Liver (tissue), 9 donors: ENCODE results near the gene MAGI1. TPM values are rescaled to one million over a fixed set of nuclear protein-coding genes. Genes with fewer than 3 reads are reported as not detected.

Experiments used
- DNase-seq: peaks from one replicate; pipeline ENCODE4 v3.0.0-alpha.2; 2017; ENCODE audit warnings: low spot score
- H3K27ac ChIP-seq, 2 donors: one replicate each; pipeline ENCODE4 v1.7.0; 2013; ENCODE audit warnings: inconsistent platforms in 2 of 2, low read length in 2 of 2, control low read depth in 1 of 2, low read depth in 1 of 2, mild to moderate bottlenecking in 1 of 2
- H3K27me3 ChIP-seq, 4 donors: one replicate each; pipeline versions ENCODE4 v1.6.1 to v1.7.0; 2013; ENCODE audit warnings: low read length in 3 of 4, inconsistent platforms in 1 of 4, mild to moderate bottlenecking in 1 of 4, moderate library complexity in 1 of 4; ENCODE audit not compliant: control insufficient read depth in 4 of 4, insufficient read depth in 4 of 4
- H3K36me3 ChIP-seq, 4 donors: one replicate each; pipeline versions ENCODE4 v1.6.1 to v1.7.0; 2013; ENCODE audit warnings: low read length in 3 of 4, mild to moderate bottlenecking in 3 of 4, low read depth in 1 of 4, moderate library complexity in 1 of 4; ENCODE audit not compliant: control insufficient read depth in 4 of 4, insufficient read depth in 3 of 4
- H3K4me1 ChIP-seq, 4 donors: one replicate each; pipeline versions ENCODE4 v1.6.1 to v1.7.0; 2013; ENCODE audit warnings: low read length in 3 of 4, mild to moderate bottlenecking in 3 of 4, moderate library complexity in 1 of 4; ENCODE audit not compliant: control insufficient read depth in 4 of 4, insufficient read depth in 4 of 4
- H3K4me3 ChIP-seq, 3 donors: one replicate each; pipeline versions ENCODE4 v1.6.1 to v1.7.0; 2013; ENCODE audit warnings: low read length in 3 of 3, control low read depth in 1 of 3, low read depth in 1 of 3, mild to moderate bottlenecking in 1 of 3
- H3K9ac ChIP-seq, 2 donors: one replicate each; pipeline ENCODE4 v1.7.0; 2013; ENCODE audit warnings: low read length in 2 of 2, mild to moderate bottlenecking in 2 of 2, moderate library complexity in 2 of 2, control low read depth in 1 of 2, low read depth in 1 of 2
- H3K9me3 ChIP-seq, 4 donors: one replicate each; pipeline versions ENCODE4 v1.6.1 to v1.7.0; 2013; ENCODE audit warnings: low read length in 3 of 4; ENCODE audit not compliant: control insufficient read depth in 4 of 4
- ATF3 ChIP-seq: IDR thresholded peaks from 2 replicates; pipeline ENCODE4 v1.6.1; 2016; ENCODE audit warnings: antibody characterized with exemption
- CTCF ChIP-seq: fragments of 150-350 bp; IDR thresholded peaks from 2 replicates; pipeline ENCODE4 v1.5.1; 2017; ENCODE audit warnings: improper control_type of control experiment, low read depth, low read length; ENCODE audit not compliant: missing input control
- FOXA1 ChIP-seq: IDR thresholded peaks from 2 replicates; pipeline ENCODE4 v1.6.1; 2016; ENCODE audit warnings: antibody characterized with exemption
- FOXA2 ChIP-seq: IDR thresholded peaks from 2 replicates; pipeline ENCODE4 v1.6.1; 2016; ENCODE audit warnings: antibody characterized with exemption
- HNF4A ChIP-seq, 2 donors: conservative IDR thresholded peaks; 2 replicates each; pipeline ENCODE4 v1.6.1; 2016; ENCODE audit warnings: antibody characterized with exemption in 2 of 2, mild to moderate bottlenecking in 2 of 2
- HNF4G ChIP-seq: IDR thresholded peaks from 2 replicates; pipeline ENCODE4 v1.6.1; 2016; ENCODE audit warnings: antibody characterized with exemption
- JUND ChIP-seq, 2 donors: IDR thresholded peaks; 2 replicates each; pipeline ENCODE4 v1.6.1; 2016; ENCODE audit warnings: antibody characterized with exemption in 2 of 2
- MAX ChIP-seq: IDR thresholded peaks from 2 replicates; pipeline ENCODE4 v1.6.1; 2016; ENCODE audit warnings: antibody characterized with exemption
- NR2F2 ChIP-seq: IDR thresholded peaks from 2 replicates; pipeline ENCODE4 v1.6.1; 2016; ENCODE audit warnings: antibody characterized with exemption
- REST ChIP-seq: IDR thresholded peaks from 2 replicates; pipeline ENCODE4 v1.6.1; 2016; ENCODE audit warnings: antibody characterized with exemption, mild to moderate bottlenecking
- RXRA ChIP-seq, 2 donors: IDR thresholded peaks; 2 replicates each; pipeline ENCODE4 v1.6.1; 2017 to 2018; ENCODE audit warnings: antibody characterized with exemption in 2 of 2, mild to moderate bottlenecking in 1 of 2
- SP1 ChIP-seq: IDR thresholded peaks from 2 replicates; pipeline ENCODE4 v1.6.1; 2018; ENCODE audit warnings: antibody characterized with exemption, mild to moderate bottlenecking
- TAF1 ChIP-seq: conservative IDR thresholded peaks from 2 replicates; pipeline ENCODE4 v1.6.1; 2016; ENCODE audit warnings: antibody characterized with exemption, mild to moderate bottlenecking
- YY1 ChIP-seq: IDR thresholded peaks from 2 replicates; pipeline ENCODE4 v1.6.1; 2016; ENCODE audit warnings: antibody characterized with exemption, mild to moderate bottlenecking
- WGBS: extraction: QIAGEN DNeasy Blood & Tissue Kit; methylation state at CpG from one replicate; pipeline ENCODE4 v1.1.7; 2013; 5-methylcytosine and 5-hydroxymethylcytosine counted together
- polyA plus RNA-seq, 2 donors: library from polyadenylated mRNA; stranded (reverse) in 1 of 2; unstranded in 1 of 2; fragments of 200-250 nt in 1 of 2; fragments of >200 nt in 1 of 2; fragmentation: Nextera tagmentation in 1 of 2; extraction: Ambion mirVana in 1 of 2; gene quantifications; one replicate each; pipeline versions ENCODE4 v1.2.1 to v1.2.3, GENCODE V29; 2013 to 2015
- total RNA-seq, 2 donors: library from RNA; depleted of rRNA; stranded (reverse); fragments of >200 nt; gene quantifications; one replicate each; pipeline ENCODE4 v1.2.3, GENCODE V29; 2014
- donor health status: healthy.
- donor health status: healthy.
- donor health status: healthy.
- donor health status: healthy.
- donor health status: healthy.

MAGI1 gene
- total and polyA plus RNA-seq, 4 donors: 9.6 to 68.8 (median 14.0) TPM

- no peak for TF ChIP-seq CTCF
- TF ChIP-seq YY1: no peak
Measured at GRCh38 chr3:65561617-65562016, 477.1 kb downstream of the MAGI1 start (continued).

GRCh38 chr3:65560901-65561300, 477.8 kb downstream of the MAGI1 start:
- DNase-seq: no peak
- Histone ChIP-seq H3K4me1 (peaks cover 0 to 10% (median 7%) of the 10 kb centered on the region in 4 donors), H3K36me3 (no peaks in the 10 kb centered on the region), H3K27ac (no peak overlapping the region), H3K4me3 (no peak overlapping the region), H3K9ac (no peak overlapping the region), H3K9me3 (no peaks in the 10 kb centered on the region), H3K27me3 (no peaks in the 10 kb centered on the region)
- WGBS: 71% methylated on average over 4 of the region's 4 CpGs
- TF ChIP-seq TAF1 (no peak), REST (no peak), NR2F2 (no peak), JUND (IDR thresholded peaks at IDR 0.05) (no peak), CTCF (no peak), YY1 (no peak), HNF4G (peak; percentile 9), HNF4A (conservative IDR thresholded peaks at IDR 0.05) (peak in 1 of 2 donors; percentile 64), MAX (no peak)

- 93% methylated on average over 5 of the region's 5 CpGs for WGBS
Measured at GRCh38 chr3:65560133-65560532, 478.6 kb downstream of the MAGI1 start.

More at GRCh38 chr3:65560133-65560532, 478.6 kb downstream of the MAGI1 start:
- no peak overlapping the region for H3K4me3 ChIP-seq
- peaks cover 0 to 10% (median 7%) of the 10 kb centered on the region in 4 donors for H3K4me1 ChIP-seq
- H3K9ac ChIP-seq: no peak overlapping the region
- no peak for DNase-seq
- H3K27ac ChIP-seq: no peak overlapping the region
- no peaks in the 10 kb centered on the region for H3K27me3 ChIP-seq
- no peaks in the 10 kb centered on the region for H3K9me3 ChIP-seq
- no peaks in the 10 kb centered on the region for H3K36me3 ChIP-seq
- TF ChIP-seq ATF3: no peak
- TF ChIP-seq FOXA1: no peak
- TF ChIP-seq RXRA (IDR thresholded peaks at IDR 0.05): no peak
- no peak for TF ChIP-seq HNF4G
- no peak for TF ChIP-seq NR2F2
- no peak for TF ChIP-seq MAX
- TF ChIP-seq CTCF: no peak
- TF ChIP-seq TAF1: no peak
- TF ChIP-seq SP1: no peak
- no peak for TF ChIP-seq FOXA2
- TF ChIP-seq HNF4A (conservative IDR thresholded peaks at IDR 0.05): no peak
